Medulla oblongata (tissue), 1 donor: ENCODE measurements around the gene GGT5.
"Not testable (repeated sequence)": the region's sequence is repeated elsewhere in the genome, so short reads cannot be mapped to it uniquely, and the experiment has no call there.

Experiments used
- DNase-seq: peaks from one replicate; pipeline ENCODE4 v3.0.0-alpha.2; 2015; ENCODE audit errors: extremely low spot score

Gene GGT5

DNA sequence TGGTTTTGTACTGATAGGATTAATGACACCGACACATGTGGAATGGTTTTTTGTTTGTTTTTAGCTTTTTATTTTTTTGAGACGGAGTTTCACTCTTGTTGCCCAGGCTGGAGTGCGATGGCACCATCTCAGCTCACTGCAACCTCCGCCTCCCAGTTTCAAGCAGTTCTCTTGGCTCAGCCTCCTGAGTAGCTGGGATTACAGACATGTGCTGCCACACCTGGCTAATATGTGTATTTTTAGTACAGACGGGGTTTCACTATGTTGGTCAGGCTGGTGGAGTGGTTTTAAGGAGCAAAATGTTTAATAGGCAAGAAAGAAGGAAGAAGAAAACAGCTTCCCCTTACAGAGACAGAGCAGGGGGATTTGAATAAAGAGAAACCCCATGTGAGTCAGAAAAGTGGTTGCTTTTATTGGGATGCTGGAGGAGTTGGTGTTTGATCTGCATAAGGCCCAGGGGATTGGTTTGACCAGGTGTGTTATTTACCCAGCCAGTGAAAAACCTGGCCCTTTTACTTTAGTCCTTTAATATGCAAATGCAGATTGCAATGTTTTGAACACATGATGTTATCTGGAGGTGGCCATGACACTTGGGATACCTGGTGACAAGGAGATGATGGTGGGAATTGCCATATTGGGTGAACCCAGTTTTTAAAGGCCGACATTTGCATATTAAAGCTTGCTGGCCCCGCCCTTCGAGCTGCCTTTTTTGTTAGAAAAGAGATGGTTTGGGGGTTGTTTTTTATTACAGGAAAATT is 39.3 kb downstream of the GGT5 start:
- no peak for DNase-seq

DNA sequence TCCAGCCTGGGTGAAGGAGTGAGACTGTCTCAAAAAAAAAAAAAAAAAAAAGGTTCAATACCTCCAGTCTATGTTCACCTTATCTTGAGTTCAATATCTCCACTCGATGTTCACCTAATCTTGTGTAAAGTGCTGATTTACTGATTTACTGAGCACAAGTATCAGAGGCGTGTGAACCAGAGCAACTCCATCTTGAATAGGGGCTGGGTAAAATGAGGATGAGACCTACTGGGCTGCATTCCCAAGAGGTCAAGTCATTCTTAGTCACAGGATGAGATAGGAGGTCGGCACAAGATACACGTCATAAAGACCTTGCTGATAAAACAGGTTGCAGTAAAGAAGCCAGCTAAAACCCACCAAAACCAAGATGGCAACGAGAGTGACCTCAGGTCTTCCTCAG is 41.0 kb downstream of the GGT5 start:
- DNase-seq = not testable (repeated sequence)

DNA sequence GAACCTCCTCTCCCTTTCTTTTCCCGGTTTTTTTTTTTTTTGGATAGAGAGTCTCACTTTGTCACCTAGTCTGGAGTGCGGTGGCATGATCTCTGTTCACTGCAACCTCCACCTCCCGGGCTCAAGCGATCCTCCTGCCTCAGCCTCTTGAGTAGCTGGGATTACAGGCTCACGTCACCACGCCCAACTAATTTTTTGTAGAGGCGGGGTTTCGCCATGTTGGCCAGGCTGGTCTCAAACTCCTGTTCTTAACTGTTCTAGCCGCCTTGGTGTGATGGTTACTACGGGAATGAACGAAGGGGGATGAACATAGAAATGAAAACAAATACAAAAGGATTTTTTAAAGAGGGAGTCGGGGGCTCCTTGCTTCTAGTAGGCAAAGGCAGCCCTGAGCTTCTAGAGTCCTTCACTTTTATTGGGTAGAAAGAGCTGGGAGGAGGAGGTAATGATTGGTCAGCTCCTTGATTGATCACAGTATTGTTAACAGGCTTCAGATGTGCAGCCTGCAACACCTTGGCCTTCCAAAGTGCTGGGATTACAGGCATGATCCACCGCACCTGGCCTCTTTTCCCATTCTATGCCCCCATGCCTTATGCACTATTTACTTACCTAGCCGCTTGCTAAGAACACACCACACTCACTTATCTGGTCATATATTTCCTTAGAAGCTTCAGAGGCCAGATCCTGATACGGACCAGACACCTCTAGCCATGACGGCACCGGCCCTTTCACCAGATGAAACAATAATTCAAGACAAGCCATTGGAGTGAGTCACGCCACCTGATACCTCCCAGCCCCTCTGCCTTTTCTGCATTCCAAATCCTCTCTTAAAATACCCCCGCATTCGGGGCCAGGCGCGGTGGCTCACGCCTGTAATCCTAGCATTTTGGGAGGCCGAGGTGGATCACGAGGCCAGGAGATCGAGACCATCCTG is 42.9 kb downstream of the GGT5 start:
- no peak for DNase-seq

DNA sequence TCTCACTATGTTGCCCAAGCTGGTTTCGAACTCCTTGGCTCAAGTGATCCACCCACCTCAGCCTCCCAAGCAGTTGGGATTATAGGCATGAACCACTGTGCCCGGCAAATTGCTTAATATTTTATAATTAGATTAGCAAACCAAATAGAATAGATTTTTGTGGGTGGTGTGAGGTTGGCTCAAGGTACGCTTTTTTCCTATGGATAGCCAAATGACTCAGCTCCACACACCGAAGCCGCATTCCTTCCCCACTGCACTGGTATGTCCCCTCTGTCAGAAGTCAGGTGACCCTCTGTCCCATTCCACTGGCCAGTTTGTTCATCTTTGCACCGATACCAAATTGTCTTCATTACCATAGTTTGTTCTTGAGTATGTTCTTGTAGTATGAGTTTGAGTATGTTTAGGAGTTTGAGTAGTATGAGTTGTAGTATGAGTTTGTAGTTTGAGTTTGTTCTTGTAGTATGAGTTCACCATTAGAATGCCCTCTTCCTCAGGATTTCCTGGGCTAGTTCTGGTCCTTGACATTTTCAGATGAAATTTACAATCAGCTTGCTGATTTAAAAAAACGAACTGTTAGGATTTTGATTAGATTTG is 44.2 kb downstream of the GGT5 start:
- no peak for DNase-seq

DNA sequence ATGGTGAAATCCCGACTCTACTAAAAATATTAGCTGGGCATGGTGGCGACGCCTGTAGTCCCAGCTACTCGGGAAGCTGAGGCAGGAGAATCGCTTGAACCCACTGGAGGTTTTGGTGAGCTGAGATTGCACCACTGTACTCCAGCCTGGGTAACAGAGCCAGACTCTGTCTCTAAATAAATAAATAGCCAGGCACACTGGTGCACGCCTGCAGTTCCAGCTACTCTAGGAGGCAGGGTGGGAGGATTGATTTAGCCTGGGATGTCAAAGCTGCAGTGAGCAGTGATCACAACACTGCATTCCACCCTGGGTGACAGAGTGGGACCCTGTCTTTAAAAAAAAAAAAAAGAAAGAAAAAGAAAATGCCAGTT is 46.2 kb downstream of the GGT5 start:
- DNase-seq = no peak

DNA sequence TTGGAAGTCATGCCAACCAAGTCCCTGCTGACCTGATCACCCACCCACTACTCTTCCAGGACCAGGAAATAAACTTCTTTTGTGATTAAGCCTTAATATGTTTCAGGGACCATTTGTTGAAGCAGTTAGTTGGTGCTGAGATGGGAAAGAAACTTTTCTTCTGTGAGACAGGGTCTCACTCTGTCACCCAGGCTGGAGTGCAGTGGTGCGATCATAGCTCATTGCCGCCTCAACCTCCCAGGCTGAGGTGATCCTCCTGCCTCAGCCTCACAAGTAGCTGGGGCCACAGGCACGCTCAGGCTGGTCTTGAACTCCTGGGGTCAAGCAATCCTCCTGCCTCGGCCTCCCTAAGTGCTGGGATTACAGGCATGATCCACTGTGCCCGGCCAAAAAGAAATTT is 53.0 kb downstream of the GGT5 start:
- DNase-seq = no peak

DNA sequence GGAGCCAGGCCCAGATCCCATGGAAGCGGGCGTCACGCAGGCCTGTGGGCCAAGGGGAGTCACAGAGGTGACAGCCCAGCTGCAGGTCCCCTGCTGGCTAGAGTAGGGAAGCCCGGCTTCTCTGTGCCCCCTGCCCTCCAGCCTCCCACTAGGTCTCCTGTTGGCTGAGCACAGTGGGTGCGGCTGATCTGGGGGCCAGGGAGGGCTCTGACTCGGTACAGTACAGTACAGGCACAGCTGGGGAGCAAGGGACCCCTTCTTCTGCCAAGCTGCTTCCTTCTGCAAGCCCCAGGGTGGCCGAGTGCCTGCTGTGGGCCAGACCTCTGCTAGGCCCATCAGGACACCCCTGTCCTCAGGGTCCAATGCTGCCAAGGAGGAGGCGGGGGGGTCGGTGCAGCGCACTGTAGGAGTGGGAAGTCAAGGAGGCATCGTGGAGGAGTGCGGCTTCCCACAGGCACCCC is 53.5 kb downstream of the GGT5 start:
- DNase-seq = no peak

DNA sequence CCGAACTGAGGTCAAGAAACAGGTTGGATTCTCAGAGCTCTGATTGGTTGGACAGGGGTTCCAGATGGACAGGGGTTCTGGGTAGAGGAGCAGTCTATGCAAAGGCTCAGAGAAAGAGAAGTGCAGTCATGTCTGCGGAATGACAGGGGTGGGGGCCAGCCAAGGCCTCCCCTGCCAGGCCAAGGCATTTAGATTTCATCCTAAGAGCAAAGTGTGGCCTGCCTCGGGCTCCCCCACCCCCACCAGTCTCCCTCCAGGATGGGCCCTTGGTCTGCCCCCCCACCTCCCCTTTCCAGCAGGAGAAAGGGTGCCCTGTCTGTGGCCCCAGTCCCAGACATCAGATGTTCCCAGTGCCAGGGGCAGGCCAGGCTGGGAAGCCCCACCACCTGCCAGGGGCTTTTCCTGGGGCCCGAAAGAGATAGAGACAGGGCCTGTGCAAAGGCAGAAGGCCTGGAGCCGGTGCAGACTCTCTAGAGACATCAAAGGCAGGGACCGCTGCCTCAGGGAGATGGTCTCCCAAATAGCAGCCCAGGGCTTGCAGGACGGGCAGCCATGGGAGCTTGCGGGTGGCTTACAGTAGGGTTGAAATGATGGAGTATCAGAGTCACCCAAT is 54.2 kb downstream of the GGT5 start:
- no peak for DNase-seq

DNA sequence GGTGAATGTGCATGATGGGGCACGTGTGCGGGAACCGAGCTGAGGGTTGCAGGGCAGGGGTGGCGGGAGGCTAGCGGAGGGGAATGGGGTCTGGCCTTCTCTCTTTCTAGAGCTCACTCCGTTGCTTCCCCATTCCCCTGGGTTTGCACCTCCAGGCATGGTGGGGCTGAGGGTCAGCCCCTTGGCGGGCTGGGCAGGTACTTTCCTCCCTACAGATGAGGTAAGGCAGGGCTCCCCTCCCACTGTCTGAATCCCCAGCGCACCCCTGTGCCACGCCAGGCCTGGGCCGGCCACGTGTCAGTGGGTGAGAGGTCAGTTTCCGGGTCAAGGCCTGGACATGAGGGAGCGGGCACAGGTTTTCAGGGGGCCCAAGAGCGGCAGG is 54.7 kb downstream of the GGT5 start:
- DNase-seq = no peak

DNA sequence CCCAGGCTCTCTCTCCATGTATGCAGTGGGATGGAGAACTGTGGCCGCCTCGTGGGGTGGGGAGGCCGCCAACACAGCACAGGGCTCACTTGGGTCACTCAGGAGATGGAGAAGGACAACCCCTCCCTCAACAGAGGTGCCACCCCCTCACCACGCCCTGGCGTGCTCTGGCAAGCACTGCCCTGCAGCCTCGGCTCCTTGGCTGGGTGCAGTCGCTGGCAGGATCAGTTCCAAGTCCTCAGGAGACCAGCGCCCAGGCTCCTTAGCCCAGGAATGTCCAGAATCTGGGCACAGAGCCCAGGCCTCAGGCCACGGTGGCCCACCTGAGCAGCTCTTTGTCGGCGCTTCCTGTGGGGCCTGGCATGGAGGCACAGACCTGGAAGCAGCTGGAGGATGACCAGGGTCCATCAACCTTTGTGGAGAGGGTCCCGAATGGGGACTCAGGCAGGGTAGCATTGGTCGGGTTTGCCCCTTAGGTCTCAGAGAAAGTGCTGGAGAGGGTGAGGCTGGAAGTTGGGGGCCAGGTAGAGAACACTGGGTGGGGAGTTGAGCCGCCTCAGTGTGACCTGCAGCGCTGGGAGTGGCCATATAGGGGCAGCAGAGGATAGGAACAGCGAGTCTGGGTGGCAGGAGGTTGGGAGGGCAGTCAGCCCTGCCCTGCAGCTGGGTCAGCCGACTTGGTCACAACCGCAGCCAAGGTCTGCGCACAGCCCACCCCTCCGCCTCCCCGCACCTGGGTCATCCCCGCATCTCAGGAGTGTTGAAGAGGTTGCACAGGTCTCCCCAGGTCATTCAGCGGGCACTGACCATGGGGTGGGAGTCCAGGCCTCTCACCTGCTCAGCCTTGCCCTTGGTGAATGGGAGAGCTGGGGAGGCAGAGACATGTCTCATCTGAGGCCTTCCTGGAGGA is 55.4 kb downstream of the GGT5 start:
- DNase-seq = peak; percentile 62

DNA sequence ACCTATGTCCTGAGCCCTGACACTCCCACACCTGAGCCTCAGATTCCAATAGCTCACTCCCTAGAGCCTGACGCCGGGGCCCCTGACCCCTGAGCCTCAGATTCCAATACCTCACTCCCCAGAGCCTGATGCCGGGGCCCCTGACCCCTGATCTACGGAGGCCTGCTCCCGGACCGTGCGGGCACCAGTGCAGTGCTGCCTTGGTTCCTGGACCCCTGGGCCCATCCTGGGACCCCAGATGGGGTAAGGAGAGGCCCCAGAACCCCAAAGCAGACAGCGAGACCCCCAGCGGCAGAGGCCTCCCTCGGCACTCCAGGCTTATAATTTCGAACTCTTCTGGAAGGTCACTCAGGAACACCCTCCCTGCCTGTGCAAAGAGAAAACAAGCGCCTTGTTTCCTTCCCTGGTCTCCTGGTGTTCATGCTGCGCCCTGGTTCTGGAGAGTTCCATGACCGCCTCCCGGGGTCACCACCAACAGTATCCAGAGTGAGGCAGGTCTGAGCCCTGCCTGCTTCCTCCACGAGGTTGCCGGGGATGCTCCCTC is 56.1 kb downstream of the GGT5 start:
- DNase-seq = no peak

DNA sequence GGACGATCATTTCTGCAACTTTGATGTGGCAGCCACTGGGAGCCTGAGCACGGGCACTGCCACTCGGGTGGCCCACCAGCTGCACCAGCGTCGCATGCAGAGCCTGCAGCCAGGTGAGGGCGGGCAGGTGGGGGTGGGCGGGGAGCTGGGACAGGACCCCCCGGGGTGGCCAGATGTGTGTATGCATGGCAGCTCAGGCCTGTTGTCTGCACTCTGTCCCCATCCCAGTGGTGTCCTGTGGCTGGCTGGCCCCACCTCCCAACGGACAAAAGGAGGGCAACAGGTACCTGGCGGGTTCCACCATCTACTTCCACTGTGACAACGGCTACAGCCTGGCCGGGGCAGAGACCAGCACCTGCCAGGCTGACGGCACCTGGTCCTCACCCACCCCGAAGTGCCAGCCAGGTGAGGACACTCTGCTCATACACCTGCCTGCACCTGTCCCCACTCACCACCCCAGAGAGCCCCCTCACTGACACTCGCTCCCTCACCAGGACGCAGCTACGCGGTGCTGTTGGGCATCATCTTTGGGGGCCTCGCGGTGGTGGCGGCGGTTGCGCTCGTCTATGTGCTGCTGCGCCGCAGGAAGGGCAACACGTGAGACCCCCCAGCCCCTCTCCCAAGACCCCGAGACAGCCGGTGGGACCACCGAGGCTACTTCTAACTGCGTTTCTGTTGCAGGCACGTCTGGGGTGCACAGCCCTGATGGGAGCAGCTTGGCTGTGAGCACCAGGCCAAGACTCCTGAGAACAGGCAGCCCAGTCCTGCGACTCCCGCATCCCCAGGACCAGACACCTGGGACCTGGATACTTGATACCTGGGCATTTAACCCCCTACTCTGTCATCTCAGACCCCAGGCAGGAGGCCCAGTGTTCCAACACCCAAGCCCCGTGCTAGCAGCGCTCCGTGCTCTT is 56.9 kb downstream of the GGT5 start:
- no peak for DNase-seq

DNA sequence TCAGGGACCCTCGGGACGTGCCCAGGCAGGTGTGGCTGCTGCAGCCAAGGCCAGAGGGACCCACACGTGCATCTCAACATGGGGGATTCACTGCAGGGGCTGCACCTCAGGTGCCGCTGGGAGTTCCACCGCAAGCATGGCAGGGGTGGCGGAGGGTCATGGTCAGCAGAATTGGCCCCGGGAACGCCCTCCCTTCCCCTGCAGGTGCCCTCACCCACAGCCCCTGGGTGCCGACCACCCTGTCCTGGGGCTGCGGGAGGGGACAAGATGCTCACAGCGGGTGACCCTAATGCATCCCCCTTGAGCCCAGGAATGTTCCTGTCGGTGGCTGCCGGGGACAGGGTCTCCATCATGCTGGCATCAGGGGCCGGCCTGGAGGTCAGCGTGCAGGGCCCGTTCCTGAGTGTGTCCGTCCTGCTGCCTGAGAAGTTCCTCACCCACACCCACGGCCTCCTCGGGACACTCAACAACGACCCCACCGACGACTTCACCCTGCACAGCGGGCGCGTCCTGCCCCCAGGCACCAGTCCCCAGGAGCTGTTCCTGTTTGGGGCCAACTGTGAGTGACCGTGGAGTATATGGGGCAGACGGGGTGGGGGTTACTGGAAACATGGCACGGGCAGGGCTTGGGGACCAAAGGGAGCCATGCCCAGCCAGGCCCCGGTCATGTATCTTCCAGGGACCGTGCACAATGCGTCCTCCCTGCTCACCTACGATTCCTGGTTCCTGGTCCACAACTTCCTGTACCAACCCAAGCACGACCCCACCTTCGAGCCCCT is 57.8 kb downstream of the GGT5 start:
- DNase-seq = no peak

DNA sequence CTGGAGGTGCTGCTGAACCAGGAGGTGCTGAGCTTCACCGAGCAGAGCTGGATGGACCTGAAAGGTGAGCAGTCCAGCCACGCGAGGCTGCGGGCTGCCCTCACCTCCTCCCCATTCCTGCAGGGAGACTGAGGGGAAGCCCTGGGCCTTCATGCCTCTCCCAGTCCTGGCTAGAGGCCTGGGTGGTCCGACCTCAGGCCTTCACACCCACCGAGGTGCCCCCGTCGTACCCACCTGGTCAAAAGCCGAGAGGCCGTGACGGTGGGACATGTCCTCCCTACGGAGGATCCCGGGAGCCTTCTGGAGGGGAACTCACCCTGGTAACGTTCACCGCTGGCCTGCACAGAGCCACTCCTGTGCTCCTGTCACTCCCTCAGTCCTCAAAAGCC is 58.5 kb downstream of the GGT5 start:
- no peak for DNase-seq

DNA sequence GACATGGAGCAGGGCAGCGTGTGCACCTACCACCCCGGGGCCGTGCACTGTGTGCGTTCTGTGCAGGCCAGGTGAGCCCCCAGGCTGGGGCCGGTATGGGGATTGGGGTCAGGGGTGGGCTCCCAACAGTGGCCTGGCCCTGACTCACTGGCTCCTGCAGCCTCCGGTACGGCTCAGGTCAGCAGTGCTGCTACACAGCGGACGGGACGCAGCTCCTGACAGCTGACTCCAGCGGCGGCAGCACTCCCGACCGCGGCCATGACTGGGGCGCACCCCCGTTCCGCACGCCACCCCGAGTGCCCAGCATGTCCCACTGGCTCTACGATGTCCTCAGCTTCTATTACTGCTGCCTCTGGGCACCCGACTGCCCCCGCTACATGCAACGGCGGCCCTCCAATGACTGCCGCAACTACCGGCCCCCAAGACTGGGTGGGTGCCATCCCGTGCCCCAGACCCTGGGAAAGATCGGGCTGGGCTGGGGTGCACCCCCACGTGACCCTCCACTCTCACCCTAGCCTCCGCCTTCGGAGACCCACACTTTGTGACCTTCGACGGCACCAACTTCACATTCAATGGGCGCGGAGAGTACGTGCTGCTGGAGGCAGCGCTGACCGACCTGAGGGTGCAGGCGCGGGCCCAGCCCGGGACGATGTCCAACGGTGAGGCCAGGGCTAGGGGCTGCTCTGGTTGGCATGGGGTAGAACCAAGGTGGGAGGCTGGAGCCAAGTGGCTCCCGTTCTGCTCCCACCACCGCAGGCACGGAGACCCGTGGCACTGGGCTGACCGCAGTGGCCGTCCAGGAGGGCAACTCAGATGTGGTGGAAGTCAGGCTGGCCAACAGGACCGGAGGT is 59.2 kb downstream of the GGT5 start:
- DNase-seq = no peak

DNA sequence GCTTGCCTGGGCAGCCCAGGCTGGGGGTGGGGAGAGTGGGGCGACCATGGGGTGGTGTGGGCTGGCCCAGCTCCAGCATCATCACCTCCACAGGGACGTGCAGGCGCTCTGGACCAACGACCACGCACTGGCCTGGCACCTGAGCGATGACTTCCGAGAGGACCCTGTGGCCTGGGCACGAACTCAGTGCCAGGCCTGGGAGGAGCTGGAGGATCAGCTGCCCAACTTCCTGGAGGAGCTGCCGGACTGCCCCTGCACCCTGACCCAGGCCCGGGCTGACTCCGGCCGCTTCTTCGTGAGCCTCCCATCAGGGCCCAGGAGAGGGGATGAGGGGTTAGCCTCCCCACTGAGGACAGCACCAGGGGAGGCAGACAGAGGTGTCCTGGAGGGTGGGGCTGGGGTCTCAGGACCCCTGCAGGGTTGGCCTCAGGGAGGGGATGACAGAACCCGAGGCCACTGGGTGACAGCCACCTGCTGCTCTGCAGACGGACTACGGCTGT is 59.8 kb downstream of the GGT5 start:
- DNase-seq = no peak

DNA sequence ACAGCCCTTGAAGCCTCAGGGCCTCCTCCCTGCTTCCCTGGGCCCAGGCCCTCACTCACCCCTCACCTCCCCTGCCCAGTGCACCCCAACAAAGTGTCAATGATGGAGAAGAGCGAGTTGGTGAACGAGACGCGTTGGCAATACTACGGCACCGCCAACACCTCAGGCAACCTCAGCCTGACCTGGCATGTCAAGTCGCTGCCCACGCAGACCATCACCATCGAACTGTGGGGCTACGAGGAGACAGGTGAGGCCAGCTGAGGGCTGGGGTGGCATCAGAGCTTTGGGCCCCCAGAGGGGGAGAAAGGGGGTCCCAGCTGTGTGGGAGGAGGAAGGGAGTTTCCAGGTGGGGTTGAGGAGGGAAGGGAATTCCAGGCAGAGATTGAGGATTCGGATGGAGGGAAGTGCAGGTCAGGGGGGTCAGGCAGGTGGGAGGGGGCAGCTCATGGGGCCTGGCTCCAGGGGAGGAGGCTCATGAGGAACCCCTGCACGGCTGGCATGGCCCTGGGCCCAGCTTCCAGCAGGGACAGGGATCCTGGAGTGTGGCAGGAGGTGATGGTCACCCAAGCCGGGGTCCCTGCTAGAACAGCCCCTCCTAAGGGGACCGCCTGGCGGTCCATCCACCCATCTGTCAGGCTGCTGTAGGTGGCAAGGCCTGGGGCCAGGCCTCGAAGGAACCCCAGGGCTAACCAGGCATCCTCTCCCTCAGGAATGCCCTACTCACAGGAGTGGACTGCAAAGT is 60.7 kb downstream of the GGT5 start:
- no peak for DNase-seq
